ENCODE data around the gene PALD1. TPM values are rescaled to one million over a fixed set of nuclear protein-coding genes. Genes with fewer than 3 reads are reported as not detected.

Gene PALD1
- total RNA-seq, 2 donors from 2014 or later: 17.3 to 19.7 TPM

DNA sequence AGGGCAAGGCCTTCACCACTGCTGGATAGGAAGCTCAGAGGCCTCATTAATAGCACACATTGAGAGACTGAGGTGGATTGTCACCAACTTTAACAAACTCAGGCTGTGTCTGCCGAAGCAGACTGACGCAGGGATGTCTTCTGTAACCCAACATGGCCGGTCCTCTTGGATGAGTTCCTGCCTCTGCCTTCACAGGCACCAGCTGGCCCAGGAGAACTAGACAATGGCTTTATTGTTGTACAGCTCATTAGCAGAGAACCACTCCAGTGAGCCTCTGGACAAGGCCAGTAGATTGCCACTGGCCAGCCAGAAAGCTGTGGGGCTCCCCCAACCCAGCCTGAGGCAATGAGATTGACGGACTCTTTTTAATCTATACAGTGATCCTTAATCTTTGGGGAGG is 46.5 kb upstream of the PALD1 start:
- no peak overlapping the region for H3K27ac Mint-ChIP-seq
- H3K36me3 ChIP-seq (ENCODE audit: control insufficient read depth, insufficient read depth, low read length): peaks cover 97% of the 10 kb centered on the region
- TF ChIP-seq, protein P1, sequence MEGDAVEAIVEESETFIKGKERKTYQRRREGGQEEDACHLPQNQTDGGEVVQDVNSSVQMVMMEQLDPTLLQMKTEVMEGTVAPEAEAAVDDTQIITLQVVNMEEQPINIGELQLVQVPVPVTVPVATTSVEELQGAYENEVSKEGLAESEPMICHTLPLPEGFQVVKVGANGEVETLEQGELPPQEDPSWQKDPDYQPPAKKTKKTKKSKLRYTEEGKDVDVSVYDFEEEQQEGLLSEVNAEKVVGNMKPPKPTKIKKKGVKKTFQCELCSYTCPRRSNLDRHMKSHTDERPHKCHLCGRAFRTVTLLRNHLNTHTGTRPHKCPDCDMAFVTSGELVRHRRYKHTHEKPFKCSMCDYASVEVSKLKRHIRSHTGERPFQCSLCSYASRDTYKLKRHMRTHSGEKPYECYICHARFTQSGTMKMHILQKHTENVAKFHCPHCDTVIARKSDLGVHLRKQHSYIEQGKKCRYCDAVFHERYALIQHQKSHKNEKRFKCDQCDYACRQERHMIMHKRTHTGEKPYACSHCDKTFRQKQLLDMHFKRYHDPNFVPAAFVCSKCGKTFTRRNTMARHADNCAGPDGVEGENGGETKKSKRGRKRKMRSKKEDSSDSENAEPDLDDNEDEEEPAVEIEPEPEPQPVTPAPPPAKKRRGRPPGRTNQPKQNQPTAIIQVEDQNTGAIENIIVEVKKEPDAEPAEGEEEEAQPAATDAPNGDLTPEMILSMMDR (conservative IDR thresholded peaks at IDR 0.05): no peak
- H3K4me3 Mint-ChIP-seq: no peak overlapping the region
- peaks cover 9% of the 10 kb centered on the region for H3K4me1 ChIP-seq (ENCODE audit: control insufficient read depth, insufficient read depth, low read length)
- DNase-seq: peak; percentile 45
- 80 to 93% methylated on average over 1 to 4 of the region's 4 CpGs for WGBS, 2 experiments (ENCODE audit: insufficient coverage in 1 of 2, insufficient read length in 1 of 2)
- H3K27me3 ChIP-seq (ENCODE audit: control insufficient read depth, insufficient read depth, low read length, poor library complexity, severe bottlenecking): no peaks in the 10 kb centered on the region
- H3K9ac ChIP-seq (ENCODE audit: extremely low read depth, low read length, poor library complexity, severe bottlenecking): no peak overlapping the region
- peaks cover 54% of the 10 kb centered on the region for H3K36me3 Mint-ChIP-seq (ENCODE audit: low read depth)
- no peak overlapping the region for H3K4me3 ChIP-seq (ENCODE audit: low read length)
- H3K9me3 ChIP-seq (ENCODE audit: control insufficient read depth, low read length): no peaks in the 10 kb centered on the region
- peak overlapping the region; percentile 66 for H3K27ac ChIP-seq (ENCODE audit: low read depth, low read length)
- H3K4me1 Mint-ChIP-seq: peaks cover 7% of the 10 kb centered on the region
- no peaks in the 10 kb centered on the region for H3K27me3 Mint-ChIP-seq (ENCODE audit: insufficient read depth)
- no peaks in the 10 kb centered on the region for H3K9me3 Mint-ChIP-seq

DNA sequence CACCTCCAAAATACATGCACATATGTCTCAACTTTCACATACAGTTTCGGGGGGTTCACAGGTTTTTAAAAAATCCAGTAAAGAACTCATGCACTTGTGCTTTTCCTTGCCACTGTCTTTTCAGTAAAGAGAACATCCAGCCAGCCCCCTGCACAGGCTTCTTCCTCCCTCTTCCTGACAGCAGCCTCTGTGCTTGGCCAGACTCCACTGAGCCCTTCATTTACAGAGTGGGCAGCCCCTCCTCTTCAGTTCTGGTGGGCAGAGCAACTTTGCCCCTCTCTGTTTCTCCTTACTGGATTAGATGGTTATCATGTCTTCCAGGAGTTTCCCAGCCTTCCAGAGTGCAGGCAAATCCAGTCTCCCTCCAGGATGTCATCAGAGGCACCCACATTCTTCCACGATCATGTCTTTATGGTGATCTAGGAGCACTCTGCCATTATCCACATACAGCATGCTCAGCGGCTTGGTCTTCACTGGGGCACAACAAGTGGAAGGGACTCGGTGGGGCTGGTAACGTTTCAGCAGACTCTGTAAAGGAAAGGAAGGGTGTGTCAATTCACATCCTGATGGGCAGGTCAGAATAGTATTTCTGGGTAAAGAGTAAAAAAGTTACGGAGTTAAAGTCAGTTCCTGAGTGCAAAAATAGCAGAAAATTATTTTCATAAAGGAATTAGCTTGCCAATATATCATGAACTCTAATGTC is 45.9 kb upstream of the PALD1 start:
- Mint-ChIP-seq H3K27ac (peak overlapping the region; percentile 57), H3K4me3 (no peak overlapping the region), H3K9me3 (no peaks in the 10 kb centered on the region), H3K36me3 (ENCODE audit: low read depth) (peaks cover 54% of the 10 kb centered on the region), H3K27me3 (ENCODE audit: insufficient read depth) (no peaks in the 10 kb centered on the region), H3K4me1 (peaks cover 12% of the 10 kb centered on the region)
- Histone ChIP-seq H3K27me3 (ENCODE audit: control insufficient read depth, insufficient read depth, low read length, poor library complexity, severe bottlenecking) (no peaks in the 10 kb centered on the region), H3K4me3 (ENCODE audit: low read length) (no peak overlapping the region), H3K4me1 (ENCODE audit: control insufficient read depth, insufficient read depth, low read length) (peaks cover 9% of the 10 kb centered on the region), H3K9ac (ENCODE audit: extremely low read depth, low read length, poor library complexity, severe bottlenecking) (no peak overlapping the region), H3K36me3 (ENCODE audit: control insufficient read depth, insufficient read depth, low read length) (peaks cover 97% of the 10 kb centered on the region), H3K9me3 (ENCODE audit: control insufficient read depth, low read length) (no peaks in the 10 kb centered on the region), H3K27ac (ENCODE audit: low read depth, low read length) (no peak overlapping the region)
- no peak for DNase-seq
- TF ChIP-seq, protein P1 (conservative IDR thresholded peaks at IDR 0.05): no peak
- WGBS, 2 experiments (ENCODE audit: insufficient coverage in 1 of 2, insufficient read length in 1 of 2): 93 to 94% methylated on average over 4 to 6 of the region's 6 CpGs

DNA sequence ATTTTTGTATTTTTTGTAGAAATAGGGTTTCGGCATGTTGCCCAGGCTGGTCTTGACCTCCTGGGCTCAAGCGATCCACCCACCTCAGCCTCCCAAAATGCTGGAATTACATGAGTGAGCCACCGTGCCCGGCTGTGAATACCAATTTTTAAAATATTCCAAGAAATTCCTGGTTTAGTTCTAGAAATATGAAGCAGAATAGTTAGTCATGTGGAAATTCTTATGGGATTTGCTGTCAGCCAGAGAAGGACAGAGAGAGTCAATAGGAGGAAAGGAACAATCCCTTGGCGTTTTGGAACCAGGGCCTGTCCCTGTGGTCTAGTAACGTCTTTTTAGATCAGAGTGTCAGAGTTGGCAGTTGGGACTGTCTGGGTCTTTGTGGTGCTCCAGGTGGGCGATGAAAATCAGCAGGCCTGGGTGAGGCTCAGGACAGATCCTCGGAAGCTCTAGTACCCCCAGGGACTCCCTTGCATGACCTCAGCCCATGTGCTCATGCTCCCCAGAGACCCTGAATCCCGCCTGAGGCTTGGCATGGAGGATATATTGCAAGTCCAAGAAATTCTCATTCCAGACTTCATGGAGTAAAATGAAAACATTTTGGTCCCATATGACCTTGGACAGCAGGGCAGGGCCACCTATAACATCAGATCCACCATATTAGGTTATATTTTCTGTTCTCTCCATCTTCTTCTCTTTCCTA is 44.8 kb upstream of the PALD1 start:
- Histone ChIP-seq H3K27me3 (ENCODE audit: control insufficient read depth, insufficient read depth, low read length, poor library complexity, severe bottlenecking) (no peaks in the 10 kb centered on the region), H3K9me3 (ENCODE audit: control insufficient read depth, low read length) (no peaks in the 10 kb centered on the region), H3K4me3 (ENCODE audit: low read length) (no peak overlapping the region), H3K36me3 (ENCODE audit: control insufficient read depth, insufficient read depth, low read length) (peaks cover 95% of the 10 kb centered on the region), H3K9ac (ENCODE audit: extremely low read depth, low read length, poor library complexity, severe bottlenecking) (no peak overlapping the region), H3K4me1 (ENCODE audit: control insufficient read depth, insufficient read depth, low read length) (peaks cover 9% of the 10 kb centered on the region), H3K27ac (ENCODE audit: low read depth, low read length) (no peak overlapping the region)
- DNase-seq: no peak
- Mint-ChIP-seq H3K27ac (no peak overlapping the region), H3K36me3 (ENCODE audit: low read depth) (peaks cover 52% of the 10 kb centered on the region), H3K27me3 (ENCODE audit: insufficient read depth) (no peaks in the 10 kb centered on the region), H3K4me3 (no peak overlapping the region), H3K4me1 (peaks cover 12% of the 10 kb centered on the region), H3K9me3 (no peaks in the 10 kb centered on the region)
- 90 to 96% methylated on average over 4 to 9 of the region's 9 CpGs for WGBS, 2 experiments (ENCODE audit: insufficient coverage in 1 of 2, insufficient read length in 1 of 2)
- TF ChIP-seq, protein P1 (conservative IDR thresholded peaks at IDR 0.05): no peak
